Sigmoid colon (tissue), 4 donors: Measurements from ENCODE around the gene CPNE4.

ENCODE experiments used
- POLR2A ChIP-seq, 2 donors: fragments of 450-650 bp; IDR thresholded peaks; one replicate each; pipeline ENCODE4 v1.6.1; 2016; ENCODE audit warnings: antibody characterized with exemption in 2 of 2, mild to moderate bottlenecking in 2 of 2, moderate library complexity in 2 of 2
- POLR2AphosphoS5 ChIP-seq, 4 donors: sonication (generic); formaldehyde crosslinking; IDR thresholded peaks; one replicate each; pipeline ENCODE4 v1.6.1; 2017; ENCODE audit warnings: antibody characterized with exemption in 4 of 4
- TF ChIP-seq, protein P1 (sequence below), 4 experiments: fragments of 450-650 bp in 3 of 4; fragments of 200-600 bp in 1 of 4; IDR thresholded peaks; one replicate each; pipeline ENCODE4 v1.5.1; 2016 to 2019; ENCODE audit warnings: antibody characterized with exemption in 4 of 4, mild to moderate bottlenecking in 3 of 4, moderate library complexity in 2 of 4

GRCh38 chr3:131880948-131881347, 153.9 kb downstream of the CPNE4 start:
- TF ChIP-seq POLR2A (IDR thresholded peaks at IDR 0.05) = no peak
- TF ChIP-seq, protein P1, sequence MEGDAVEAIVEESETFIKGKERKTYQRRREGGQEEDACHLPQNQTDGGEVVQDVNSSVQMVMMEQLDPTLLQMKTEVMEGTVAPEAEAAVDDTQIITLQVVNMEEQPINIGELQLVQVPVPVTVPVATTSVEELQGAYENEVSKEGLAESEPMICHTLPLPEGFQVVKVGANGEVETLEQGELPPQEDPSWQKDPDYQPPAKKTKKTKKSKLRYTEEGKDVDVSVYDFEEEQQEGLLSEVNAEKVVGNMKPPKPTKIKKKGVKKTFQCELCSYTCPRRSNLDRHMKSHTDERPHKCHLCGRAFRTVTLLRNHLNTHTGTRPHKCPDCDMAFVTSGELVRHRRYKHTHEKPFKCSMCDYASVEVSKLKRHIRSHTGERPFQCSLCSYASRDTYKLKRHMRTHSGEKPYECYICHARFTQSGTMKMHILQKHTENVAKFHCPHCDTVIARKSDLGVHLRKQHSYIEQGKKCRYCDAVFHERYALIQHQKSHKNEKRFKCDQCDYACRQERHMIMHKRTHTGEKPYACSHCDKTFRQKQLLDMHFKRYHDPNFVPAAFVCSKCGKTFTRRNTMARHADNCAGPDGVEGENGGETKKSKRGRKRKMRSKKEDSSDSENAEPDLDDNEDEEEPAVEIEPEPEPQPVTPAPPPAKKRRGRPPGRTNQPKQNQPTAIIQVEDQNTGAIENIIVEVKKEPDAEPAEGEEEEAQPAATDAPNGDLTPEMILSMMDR (IDR thresholded peaks at IDR 0.05) = no peak
- peak in 3 of 4 donors; percentile 15 to 57 (median 45) for TF ChIP-seq POLR2AphosphoS5 (IDR thresholded peaks at IDR 0.05)
